Endothelial cell of umbilical vein (primary cell): Measurements from ENCODE around the gene OLA1. TPM values are rescaled to one million over a fixed set of nuclear protein-coding genes. Genes with fewer than 3 reads are reported as not detected.

Experiments used
- BruUV-seq: library from RNA; stranded (reverse); fragments of 400-500 nt; replicated peaks from 2 replicates; lab custom pipeline; 2021; lab: Mats Ljungman, UMichigan
- CTCF ChIA-PET: fragments of 300-600, 350-600 bp; sonication (Branson Sonifier 250); formaldehyde crosslinking; loops from one replicate; lab custom pipeline; 2021; ENCODE audit warnings: antibody characterized with exemption, inconsistent platforms; lab: Charles Lee
- POLR2A ChIA-PET: fragments of 300-600, 350-600 bp; sonication (Branson Sonifier 250); formaldehyde crosslinking; loops from one replicate; lab custom pipeline; 2021; ENCODE audit warnings: antibody characterized with exemption, inconsistent platforms; lab: Charles Lee
- DNase-seq: peaks from one replicate; pipeline ENCODE4 v3.0.0-alpha.2; 2011; ENCODE audit warnings: low read depth, low spot score
- FAIRE-seq: peaks from 2 replicates; lab custom pipeline; 2011; peaks lifted over from hg19 to GRCh38; lab: Jason Lieb, UNC
- H2AFZ ChIP-seq: 2 replicates; pipeline ENCODE4 v1.6.0; 2012; ENCODE audit warnings: low read depth, low read length, control low read depth, inconsistent platforms
- H3K27ac ChIP-seq: 2 replicates; pipeline ENCODE4 v1.5.1; 2011; ENCODE audit warnings: low read depth, mild to moderate bottlenecking, control low read depth, low read length, moderate library complexity; ENCODE audit not compliant: insufficient read depth
- H3K27me3 ChIP-seq, 2 experiments: 2 replicates each; pipeline versions ENCODE4 v1.6.0 to v1.6.1; 2011; ENCODE audit warnings: low read length in 2 of 2, mixed read lengths in 1 of 2; ENCODE audit not compliant: control insufficient read depth in 2 of 2, insufficient read depth in 2 of 2
- H3K36me3 ChIP-seq, 2 experiments: 2 replicates in 1 of 2; 3 replicates in 1 of 2; pipeline ENCODE4 v1.5.1; 2011; ENCODE audit warnings: low read length in 2 of 2, mild to moderate bottlenecking in 1 of 2, moderate library complexity in 1 of 2; ENCODE audit not compliant: control insufficient read depth in 2 of 2, insufficient read depth in 2 of 2; ENCODE audit errors: extremely low read depth in 1 of 2
- H3K4me1 ChIP-seq: 3 replicates; pipeline ENCODE4 v1.5.1; 2011; ENCODE audit warnings: mild to moderate bottlenecking, low read length; ENCODE audit not compliant: control insufficient read depth, insufficient read depth; ENCODE audit errors: extremely low read depth
- H3K4me2 ChIP-seq: 2 replicates; pipeline ENCODE4 v1.6.1; 2011; ENCODE audit warnings: low read length, control low read depth, mixed read lengths; ENCODE audit not compliant: insufficient read depth
- H3K4me3 ChIP-seq, 3 experiments: fragments of 200-600 bp in 1 of 3; sonication (generic), shearing (Covaris generic) in 1 of 3; replicated peaks in 1 of 3; 2 replicates each; pipeline ENCODE4 v1.5.1; 2011 to 2016; ENCODE audit warnings: control low read depth in 3 of 3, low read length in 3 of 3, mild to moderate bottlenecking in 2 of 3, inconsistent platforms in 1 of 3, low read depth in 1 of 3, moderate library complexity in 1 of 3; ENCODE audit not compliant: insufficient read depth in 1 of 3
- H3K79me2 ChIP-seq: 2 replicates; pipeline ENCODE4 v1.6.0; 2012; ENCODE audit warnings: low read length, inconsistent platforms; ENCODE audit not compliant: control insufficient read depth, insufficient read depth
- H3K9ac ChIP-seq: replicated peaks from 2 replicates; pipeline ENCODE3; 2011; ENCODE audit warnings: low read length, control low read depth; ENCODE audit not compliant: insufficient read depth; ENCODE audit errors: extremely low read depth
- H3K9me1 ChIP-seq: replicated peaks from 3 replicates; pipeline ENCODE4 v1.6.0; 2011; ENCODE audit warnings: mild to moderate bottlenecking, low read length; ENCODE audit not compliant: control insufficient read depth, insufficient read depth; ENCODE audit errors: extremely low read depth
- H3K9me3 ChIP-seq: replicated peaks from 2 replicates; pipeline ENCODE4 v1.5.1; 2012; ENCODE audit warnings: low read length, inconsistent platforms; ENCODE audit not compliant: control insufficient read depth, insufficient read depth
- H4K20me1 ChIP-seq: replicated peaks from 2 replicates; pipeline ENCODE3; 2011; ENCODE audit warnings: mild to moderate bottlenecking, low read length; ENCODE audit not compliant: control insufficient read depth, insufficient read depth; ENCODE audit errors: extremely low read depth
- EZH2 ChIP-seq: IDR thresholded peaks from 2 replicates; pipeline ENCODE4 v1.6.1; 2012; ENCODE audit warnings: borderline replicate concordance, low read depth, mild to moderate bottlenecking, moderate library complexity, low read length, inconsistent platforms; ENCODE audit not compliant: severe bottlenecking
- FOS ChIP-seq: IDR thresholded peaks from 2 replicates; pipeline ENCODE4 v1.6.1; 2011; ENCODE audit warnings: mild to moderate bottlenecking, low read length, moderate library complexity, borderline replicate concordance; ENCODE audit not compliant: insufficient read depth
- GATA2 ChIP-seq: IDR thresholded peaks from 2 replicates; pipeline ENCODE4 v1.7.0; 2011; ENCODE audit warnings: low read depth, mild to moderate bottlenecking, moderate library complexity, mixed read lengths, low read length; ENCODE audit not compliant: insufficient read length, insufficient read depth
- JUN ChIP-seq: IDR thresholded peaks from 2 replicates; pipeline ENCODE4 v1.6.1; 2011; ENCODE audit warnings: borderline replicate concordance, low read depth; ENCODE audit not compliant: insufficient read length, insufficient read depth
- POLR2A ChIP-seq: IDR thresholded peaks from 2 replicates; pipeline ENCODE4 v1.6.1; 2012; ENCODE audit warnings: low read depth, mild to moderate bottlenecking, control low read depth, low read length
- POLR2AphosphoS5 ChIP-seq: IDR thresholded peaks from 2 replicates; pipeline ENCODE4 v1.6.1; 2012; ENCODE audit warnings: low read depth, mild to moderate bottlenecking, control low read depth, low read length, moderate library complexity; ENCODE audit not compliant: insufficient read depth
- dilution Hi-C: fragments of 300-500 bp; cut with MboI; formaldehyde crosslinking; loops from one replicate; pipeline ENCODE4 v1.15.0; 2019; ENCODE audit warnings: low sequenced_read_pairs; ENCODE audit not compliant: extremely low pct_ligation_motif_present
- intact Hi-C: fragments of 100-400 bp; cut with micrococcal nuclease; formaldehyde crosslinking; loops from one replicate; pipeline ENCODE4 v1.10.0; 2022
- polyA plus RNA-seq, 4 experiments: library from polyadenylated mRNA; depleted of rRNA in 3 of 4; stranded (reverse) in 3 of 4; unstranded in 1 of 4; fragments of >200 nt; gene quantifications; 2 replicates each; pipeline versions ENCODE4 v1.2.1 to v1.2.3, GENCODE V29; 2011 to 2012; ENCODE audit warnings: missing spikeins in 1 of 4
- total RNA-seq: library from RNA; stranded (reverse); gene quantifications from 2 replicates; pipeline ENCODE4 v1.2.3, GENCODE V29; 2021
- TF ChIP-seq, protein P1 (sequence below), 2 donors: IDR thresholded peaks; 1 replicate in 1 of 2; 2 replicates in 1 of 2; pipeline ENCODE4 v1.5.1; 2011; ENCODE audit warnings: low read length in 2 of 2, mild to moderate bottlenecking in 2 of 2, moderate library complexity in 2 of 2, control low read depth in 1 of 2, inconsistent platforms in 1 of 2, low read depth in 1 of 2; ENCODE audit not compliant: insufficient read depth in 1 of 2; ENCODE audit errors: extremely low read depth in 1 of 2

OLA1 gene
- total and polyA plus RNA-seq, 2 donors (not counting 3 experiments of a cell fraction or from before 2014, with no cell fraction given), result 30.6 to 93.9 TPM

DNA sequence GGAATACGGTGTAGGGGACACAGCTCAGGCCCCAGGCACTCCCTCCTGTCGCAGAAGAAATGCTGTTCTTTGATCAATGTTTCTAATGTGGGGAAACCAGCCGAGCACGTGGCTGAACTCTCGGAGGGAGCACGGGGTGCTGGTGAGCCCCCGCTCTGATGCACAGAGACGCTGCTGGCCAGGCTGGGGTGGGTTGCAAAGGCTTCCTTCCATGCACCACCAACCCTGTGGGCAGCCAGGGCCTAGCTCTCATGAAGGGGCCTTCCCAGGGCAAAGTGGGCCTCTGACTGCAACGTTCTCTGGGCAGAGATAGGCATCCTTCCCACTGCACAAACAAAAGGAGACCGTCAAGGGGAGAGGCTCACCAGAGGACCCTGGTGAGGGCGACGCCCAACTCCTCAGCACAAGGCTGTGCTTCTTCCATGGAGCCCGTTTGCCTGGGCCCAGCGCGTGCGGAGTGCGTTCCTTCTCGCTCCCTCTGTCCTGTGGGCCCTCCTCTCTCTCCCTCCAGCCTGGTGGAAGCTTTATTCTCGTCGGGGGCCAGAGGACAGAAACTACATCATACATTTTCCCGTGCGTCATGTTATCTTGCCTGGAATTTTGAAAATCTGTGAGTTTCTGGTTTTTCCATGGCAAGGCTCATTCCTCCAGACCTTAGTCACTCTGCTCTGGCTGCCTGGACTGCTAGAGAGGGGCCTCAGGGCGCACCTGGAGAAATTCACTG, 222.0 kb downstream of the OLA1 start:
- CTCF ChIA-PET, result no interaction called here
- POLR2A ChIA-PET, result no interaction called here
- DNase-seq (no peak), FAIRE-seq (no peak)
- no peaks in the 10 kb centered on the region for H3K9me3 ChIP-seq
- H3K36me3 ChIP-seq, result no peaks in the 10 kb centered on the region
- H3K27ac ChIP-seq, result no peak overlapping the region
- H3K9me1 ChIP-seq, result no peaks in the 10 kb centered on the region
- H3K4me1 ChIP-seq, result no peaks in the 10 kb centered on the region
- dilution Hi-C loops (no loop called here), intact Hi-C loops (no loop called here)
- no TSS peak for BruUV-seq
- H3K4me3 ChIP-seq, result no peak overlapping the region
- no peak overlapping the region for H2AFZ ChIP-seq
- no peak overlapping the region for H3K4me2 ChIP-seq
- no peaks in the 10 kb centered on the region for H4K20me1 ChIP-seq
- no peaks in the 10 kb centered on the region for H3K27me3 ChIP-seq
- H3K79me2 ChIP-seq, result no peaks in the 10 kb centered on the region
- TF ChIP-seq, protein P1, sequence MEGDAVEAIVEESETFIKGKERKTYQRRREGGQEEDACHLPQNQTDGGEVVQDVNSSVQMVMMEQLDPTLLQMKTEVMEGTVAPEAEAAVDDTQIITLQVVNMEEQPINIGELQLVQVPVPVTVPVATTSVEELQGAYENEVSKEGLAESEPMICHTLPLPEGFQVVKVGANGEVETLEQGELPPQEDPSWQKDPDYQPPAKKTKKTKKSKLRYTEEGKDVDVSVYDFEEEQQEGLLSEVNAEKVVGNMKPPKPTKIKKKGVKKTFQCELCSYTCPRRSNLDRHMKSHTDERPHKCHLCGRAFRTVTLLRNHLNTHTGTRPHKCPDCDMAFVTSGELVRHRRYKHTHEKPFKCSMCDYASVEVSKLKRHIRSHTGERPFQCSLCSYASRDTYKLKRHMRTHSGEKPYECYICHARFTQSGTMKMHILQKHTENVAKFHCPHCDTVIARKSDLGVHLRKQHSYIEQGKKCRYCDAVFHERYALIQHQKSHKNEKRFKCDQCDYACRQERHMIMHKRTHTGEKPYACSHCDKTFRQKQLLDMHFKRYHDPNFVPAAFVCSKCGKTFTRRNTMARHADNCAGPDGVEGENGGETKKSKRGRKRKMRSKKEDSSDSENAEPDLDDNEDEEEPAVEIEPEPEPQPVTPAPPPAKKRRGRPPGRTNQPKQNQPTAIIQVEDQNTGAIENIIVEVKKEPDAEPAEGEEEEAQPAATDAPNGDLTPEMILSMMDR (IDR thresholded peaks at IDR 0.05; ENCODE audit: extremely low read depth in 1 of 2, insufficient read depth in 1 of 2, low read depth in 1 of 2, low read length in 2 of 2), result no peak
- TF ChIP-seq POLR2A (no peak), FOS (no peak), GATA2 (no peak), EZH2 (no peak), POLR2AphosphoS5 (no peak), JUN (no peak)
- H3K9ac ChIP-seq, result no peak overlapping the region
